GM12878 (cell line): ENCODE measurements around the gene GRAMD1B. TPM values are rescaled to one million over a fixed set of nuclear protein-coding genes. Genes with fewer than 3 reads are reported as not detected.

Experiments
- ATF7 ChIP-seq: fragments of 450-650 bp; IDR thresholded peaks from 2 replicates; pipeline ENCODE4 v1.6.1; 2016; ENCODE audit warnings: low read depth, mild to moderate bottlenecking
- CEBPB ChIP-seq, 2 experiments: fragments of 150-350 bp in 1 of 2; IDR thresholded peaks; 2 replicates each; pipeline ENCODE4 v1.6.1; 2012 to 2014; ENCODE audit warnings: low read depth in 2 of 2, low read length in 2 of 2, borderline replicate concordance in 1 of 2, inconsistent platforms in 1 of 2
- CHD1 ChIP-seq: IDR thresholded peaks from 2 replicates; pipeline ENCODE4 v1.6.1; 2012; ENCODE audit warnings: low read depth, low read length, improper control_type of control experiment
- CUX1 ChIP-seq: IDR thresholded peaks from 2 replicates; pipeline ENCODE4 v1.6.1; 2012; ENCODE audit warnings: improper control_type of control experiment, low read depth, low read length; ENCODE audit not compliant: insufficient replicate concordance
- FOS ChIP-seq: IDR thresholded peaks from 3 replicates; pipeline ENCODE4 v1.6.1; 2011; ENCODE audit warnings: borderline replicate concordance; ENCODE audit not compliant: insufficient read length; ENCODE audit errors: extremely low read depth
- HDGF ChIP-seq: fragments of 450-650 bp; IDR thresholded peaks from 2 replicates; pipeline ENCODE4 v1.6.1; 2016; ENCODE audit warnings: antibody characterized with exemption
- MTA3 ChIP-seq: IDR thresholded peaks from 2 replicates; pipeline ENCODE4 v1.6.1; 2012; ENCODE audit warnings: low read length, inconsistent platforms, borderline replicate concordance
- NKRF ChIP-seq: fragments of 450-650 bp; conservative IDR thresholded peaks from 2 replicates; pipeline ENCODE4 v1.6.1; 2017; ENCODE audit warnings: mild to moderate bottlenecking, moderate library complexity
- NR2F1 ChIP-seq: fragments of 450-650 bp; conservative IDR thresholded peaks from 2 replicates; pipeline ENCODE4 v1.6.1; 2017; ENCODE audit warnings: mild to moderate bottlenecking
- SMC3 ChIP-seq: IDR thresholded peaks from 2 replicates; pipeline ENCODE4 v1.6.1; 2011; ENCODE audit warnings: low read length, improper control_type of control experiment, borderline replicate concordance
- WRNIP1 ChIP-seq: IDR thresholded peaks from 2 replicates; pipeline ENCODE4 v1.6.1; 2011; ENCODE audit warnings: low read depth, low read length, improper control_type of control experiment, borderline replicate concordance
- ZNF687 ChIP-seq: fragments of 450-650 bp; IDR thresholded peaks from 2 replicates; pipeline ENCODE4 v1.6.1; 2017; ENCODE audit warnings: mild to moderate bottlenecking, moderate library complexity
- polyA plus RNA-seq, 11 experiments: library from polyadenylated mRNA; depleted of rRNA in 4 of 11; unstranded in 6 of 11; stranded (reverse) in 5 of 11; fragments of >200 nt; fragmentation: Nextera tagmentation in 4 of 11; fragmentation: Illumina TruSeq in 1 of 11; extraction: Ambion mirVana in 4 of 11; extraction: Trizol in 1 of 11; gene quantifications; 1 replicate in 1 of 11; 2 replicates in 10 of 11; pipeline versions ENCODE4 v1.2.1 to v1.2.3, GENCODE V29; 2011 to 2016; ENCODE audit warnings: inconsistent platforms in 2 of 11, missing spikeins in 2 of 11, low read depth in 1 of 11
- total RNA-seq, 4 experiments: library from RNA; depleted of rRNA in 3 of 4; stranded (reverse); fragments of >200 nt in 3 of 4; fragmentation: Illumina TruSeq in 1 of 4; extraction: Trizol in 1 of 4; gene quantifications; 2 replicates each; pipeline versions ENCODE4 v1.2.1 to v1.2.3, GENCODE V29; 2013 to 2021

The GRAMD1B gene
- total and polyA plus RNA-seq, 10 of the 15 experiments (the other 5 are each of a cell fraction or from before 2014, with no cell fraction given), result 1.9 to 49.1 (median 26.9) TPM

GRCh38 chr11:123517559-123518364 lies 87.7 kb downstream of the GRAMD1B start (continued):
- peak; percentile 93 for TF ChIP-seq CUX1
- TF ChIP-seq NKRF, result no peak
- no peak for TF ChIP-seq WRNIP1
- no peak; the same call in 1 of the 2 replicates for TF ChIP-seq ATF7
- no peak for TF ChIP-seq FOS
- 0 out of 2 replicates have a peak, but pooled peaks have one; percentile 41 for TF ChIP-seq MTA3
- no peak for TF ChIP-seq CHD1
- TF ChIP-seq ZNF687, result no peak
- TF ChIP-seq CEBPB (IDR thresholded peaks at IDR 0.05; ENCODE audit: borderline replicate concordance in 1 of 2, low read depth in 2 of 2, low read length in 2 of 2), result no peak
- TF ChIP-seq HDGF, result no peak
- TF ChIP-seq SMC3, result no peak
- peak; percentile 47 for TF ChIP-seq NR2F1
